Mucosa of stomach (tissue), 1 donor: ENCODE measurements around the gene DZIP3.
"Not testable (repeated sequence)": the region's sequence is repeated elsewhere in the genome, so short reads cannot be mapped to it uniquely, and the experiment has no call there.

Source experiments
- H3K27me3 ChIP-seq: one replicate; pipeline ENCODE4 v1.7.0; 2013; ENCODE audit warnings: mild to moderate bottlenecking, low read length; ENCODE audit not compliant: control insufficient read depth, insufficient read depth
- H3K36me3 ChIP-seq: one replicate; pipeline ENCODE4 v1.7.0; 2013; ENCODE audit warnings: low read length; ENCODE audit not compliant: control insufficient read depth, insufficient read depth
- H3K4me1 ChIP-seq: one replicate; pipeline ENCODE4 v1.7.0; 2013; ENCODE audit warnings: mild to moderate bottlenecking, low read length; ENCODE audit not compliant: control insufficient read depth, insufficient read depth
- H3K4me3 ChIP-seq: one replicate; pipeline ENCODE4 v1.7.0; 2013; ENCODE audit warnings: low read length
- H3K9ac ChIP-seq: one replicate; pipeline ENCODE4 v1.7.0; 2013; ENCODE audit warnings: mild to moderate bottlenecking, low read length, moderate library complexity
- H3K9me3 ChIP-seq: one replicate; pipeline ENCODE4 v1.7.0; 2013; ENCODE audit warnings: mild to moderate bottlenecking, low read length, moderate library complexity; ENCODE audit not compliant: control insufficient read depth
- donor health status: Pancreatic carcinoma.

The DZIP3 gene

GRCh38 chr3:108661699-108662098 is 72.2 kb downstream of the DZIP3 start:
- Histone ChIP-seq H3K4me1 (no peaks in the 10 kb centered on the region), H3K27me3 (no peaks in the 10 kb centered on the region), H3K9ac (no peak overlapping the region), H3K4me3 (no peak overlapping the region), H3K36me3 (no peaks in the 10 kb centered on the region), H3K9me3 (no peaks in the 10 kb centered on the region)

- Histone ChIP-seq H3K36me3 (no peaks in the 10 kb centered on the region), H3K9ac (no peak overlapping the region), H3K4me3 (no peak overlapping the region), H3K27me3 (no peaks in the 10 kb centered on the region), H3K4me1 (no peaks in the 10 kb centered on the region), H3K9me3 (no peaks in the 10 kb centered on the region)
These were observed 72.7 kb downstream of the DZIP3 start for GRCh38 chr3:108662142-108662738.

- Histone ChIP-seq H3K36me3 (no peaks in the 10 kb centered on the region), H3K27me3 (no peaks in the 10 kb centered on the region), H3K9ac (no peak overlapping the region), H3K4me1 (no peaks in the 10 kb centered on the region), H3K4me3 (no peak overlapping the region), H3K9me3 (no peaks in the 10 kb centered on the region)
These were observed 74.7 kb downstream of the DZIP3 start for GRCh38 chr3:108664266-108664665.

GRCh38 chr3:108667312-108667711 is 77.8 kb downstream of the DZIP3 start:
- H3K4me1 ChIP-seq, result no peaks in the 10 kb centered on the region
- no peak overlapping the region for H3K4me3 ChIP-seq
- H3K9me3 ChIP-seq, result no peaks in the 10 kb centered on the region
- no peaks in the 10 kb centered on the region for H3K27me3 ChIP-seq
- no peaks in the 10 kb centered on the region for H3K36me3 ChIP-seq
- no peak overlapping the region for H3K9ac ChIP-seq

GRCh38 chr3:108669208-108669607 is 79.7 kb downstream of the DZIP3 start:
- Histone ChIP-seq H3K9ac (no peak overlapping the region), H3K27me3 (no peaks in the 10 kb centered on the region), H3K4me3 (no peak overlapping the region)

GRCh38 chr3:108672701-108673100 is 83.2 kb downstream of the DZIP3 start:
- Histone ChIP-seq H3K9ac (no peak overlapping the region), H3K27me3 (no peaks in the 10 kb centered on the region), H3K4me3 (no peak overlapping the region), H3K36me3 (no peaks in the 10 kb centered on the region), H3K9me3 (no peaks in the 10 kb centered on the region), H3K4me1 (no peaks in the 10 kb centered on the region)

More at GRCh38 chr3:108669208-108669607, 79.7 kb downstream of the DZIP3 start:
- Histone ChIP-seq H3K9me3 (no peaks in the 10 kb centered on the region), H3K4me1 (no peaks in the 10 kb centered on the region), H3K36me3 (no peaks in the 10 kb centered on the region)

- H3K4me1 ChIP-seq, result no peaks in the 10 kb centered on the region
- H3K27me3 ChIP-seq, result no peaks in the 10 kb centered on the region
- H3K36me3 ChIP-seq, result no peaks in the 10 kb centered on the region
- H3K9me3 ChIP-seq, result no peaks in the 10 kb centered on the region
- H3K9ac ChIP-seq, result no peak overlapping the region
- no peak overlapping the region for H3K4me3 ChIP-seq
These were observed 84.6 kb downstream of the DZIP3 start for GRCh38 chr3:108673988-108674661.

GRCh38 chr3:108677811-108678210 is 88.3 kb downstream of the DZIP3 start:
- Histone ChIP-seq H3K36me3 (no peaks in the 10 kb centered on the region), H3K4me3 (no peak overlapping the region), H3K9me3 (no peaks in the 10 kb centered on the region), H3K27me3 (no peaks in the 10 kb centered on the region), H3K4me1 (no peaks in the 10 kb centered on the region), H3K9ac (no peak overlapping the region)

- H3K9ac ChIP-seq, H3K36me3 ChIP-seq, H3K27me3 ChIP-seq, H3K9me3 ChIP-seq, H3K4me3 ChIP-seq, H3K4me1 ChIP-seq: not testable (repeated sequence)
These were observed 102.8 kb downstream of the DZIP3 start for GRCh38 chr3:108692286-108692685.

- Histone ChIP-seq H3K4me3 (no peak overlapping the region), H3K9me3 (no peaks in the 10 kb centered on the region), H3K9ac (no peak overlapping the region), H3K36me3 (no peaks in the 10 kb centered on the region), H3K27me3 (no peaks in the 10 kb centered on the region), H3K4me1 (no peaks in the 10 kb centered on the region)
These were observed 108.9 kb downstream of the DZIP3 start for GRCh38 chr3:108698461-108698860.

- no peak overlapping the region for H3K9ac ChIP-seq
- no peaks in the 10 kb centered on the region for H3K9me3 ChIP-seq
- no peak overlapping the region for H3K4me3 ChIP-seq
- H3K4me1 ChIP-seq, result no peaks in the 10 kb centered on the region
- H3K27me3 ChIP-seq, result no peaks in the 10 kb centered on the region
- H3K36me3 ChIP-seq, result no peaks in the 10 kb centered on the region
These were observed 115.5 kb downstream of the DZIP3 start for GRCh38 chr3:108705045-108705444.

- Histone ChIP-seq H3K9me3 (no peaks in the 10 kb centered on the region), H3K4me1 (no peaks in the 10 kb centered on the region), H3K4me3 (no peak overlapping the region), H3K27me3 (no peaks in the 10 kb centered on the region), H3K36me3 (no peaks in the 10 kb centered on the region), H3K9ac (no peak overlapping the region)
These were observed 123.5 kb downstream of the DZIP3 start for GRCh38 chr3:108713009-108713516.
